AG04449 (cell line): ENCODE measurements around the gene CASP4.
A peak's percentile ranks its signal among the peaks of the same experiment; 100 is the strongest.

ENCODE experiments used
- CTCF ChIA-PET: fragments of 350-600 bp; formaldehyde crosslinking; extraction: SDS; loops from one replicate; lab custom pipeline; 2021; ENCODE audit warnings: antibody characterized with exemption; lab: Yijun Ruan, JAX
- POLR2A ChIA-PET: fragments of 400-600, 350-600 bp; formaldehyde crosslinking; extraction: SDS; loops from one replicate; lab custom pipeline; 2020; ENCODE audit warnings: antibody characterized with exemption, inconsistent platforms; lab: Yijun Ruan, JAX
- DNase-seq: peaks from one replicate; pipeline ENCODE4 v3.0.0-alpha.2; 2010; ENCODE audit warnings: low read depth, low spot score
- H3K4me3 ChIP-seq: 2 replicates; pipeline ENCODE4 v1.5.1; 2011; ENCODE audit warnings: low read depth, mild to moderate bottlenecking, control low read depth, low read length
- CTCF ChIP-seq: IDR thresholded peaks from one replicate; pipeline ENCODE4 v1.5.1; 2011; ENCODE audit warnings: mild to moderate bottlenecking, moderate library complexity, low read length, control low read depth, inconsistent platforms; ENCODE audit not compliant: insufficient read depth; ENCODE audit errors: missing control alignments

The CASP4 gene

GRCh38 chr11:104925850-104926249 lies 42.5 kb downstream of the CASP4 start:
- CTCF ChIA-PET = interaction anchor here (1.3 kb wide), 1 partner anchor 21 kb away, joined by 3 read pairs; no protein-coding TSS in a partner anchor
- DNase-seq = no peak
- TF ChIP-seq CTCF = no peak
- POLR2A ChIA-PET = no interaction called here
- H3K4me3 ChIP-seq = no peak overlapping the region

GRCh38 chr11:104918113-104918824 lies 50.1 kb downstream of the CASP4 start:
- POLR2A ChIA-PET = no interaction called here
- TF ChIP-seq CTCF = no peak
- peak; percentile 58 for DNase-seq
- H3K4me3 ChIP-seq = peak overlapping the region; percentile 50
- CTCF ChIA-PET = interaction anchor here (0.7 to 1.0 kb wide), 2 partner anchors 10 kb away, joined by 3 read pairs; no protein-coding TSS in a partner anchor

GRCh38 chr11:104917271-104918112 lies 50.9 kb downstream of the CASP4 start:
- no peak for TF ChIP-seq CTCF
- H3K4me3 ChIP-seq = peak overlapping the region; percentile 50
- DNase-seq = no peak
- CTCF ChIA-PET = interaction anchor here (0.8 to 1.1 kb wide), 3 partner anchors 10 to 30 kb away, joined by 3 read pairs; no protein-coding TSS in a partner anchor
- POLR2A ChIA-PET = no interaction called here

GRCh38 chr11:104916442-104916841 lies 51.9 kb downstream of the CASP4 start:
- ChIA-PET CTCF (interaction anchor here (0.8 to 1.1 kb wide), 2 partner anchors 9 to 31 kb away, joined by 3 read pairs; no protein-coding TSS in a partner anchor), POLR2A (no interaction called here)
- no peak overlapping the region for H3K4me3 ChIP-seq
- DNase-seq = no peak
- TF ChIP-seq CTCF = no peak

- DNase-seq = no peak
- CTCF ChIA-PET = no interaction called here
- H3K4me3 ChIP-seq = no peak overlapping the region
- no peak for TF ChIP-seq CTCF
- POLR2A ChIA-PET = no interaction called here
These were observed 56.3 kb downstream of the CASP4 start for GRCh38 chr11:104912102-104912501.

- no peak for TF ChIP-seq CTCF
- POLR2A ChIA-PET = interaction anchor here (0.5 to 0.8 kb wide), 2 partner anchors 21 to 1383 kb away, joined by 3 read pairs; no protein-coding TSS in a partner anchor
- DNase-seq = no peak
- CTCF ChIA-PET = interaction anchor here (1.1 kb wide), 3 partner anchors 9 to 15 kb away, joined by 3 read pairs; no protein-coding TSS in a partner anchor
- H3K4me3 ChIP-seq = no peak overlapping the region
These were observed 60.2 kb downstream of the CASP4 start for GRCh38 chr11:104908186-104908531.
